Liver (tissue), 3 donors: ENCODE measurements around the gene NDUFS4.
"Not testable (repeated sequence)": the region's sequence is repeated elsewhere in the genome, so short reads cannot be mapped to it uniquely, and the experiment has no call there.

Source experiments
- EGR1 ChIP-seq, 2 donors: IDR thresholded peaks; 2 replicates each; pipeline ENCODE4 v1.6.1; 2016 to 2018; ENCODE audit warnings: antibody characterized with exemption in 2 of 2, low read depth in 2 of 2
- FOXA1 ChIP-seq: IDR thresholded peaks from 2 replicates; pipeline ENCODE4 v1.6.1; 2016; ENCODE audit warnings: antibody characterized with exemption
- GABPA ChIP-seq, 2 donors: IDR thresholded peaks in 1 of 2; conservative IDR thresholded peaks in 1 of 2; 2 replicates each; pipeline ENCODE4 v1.6.1; 2016; ENCODE audit warnings: antibody characterized with exemption in 2 of 2, mild to moderate bottlenecking in 1 of 2, moderate library complexity in 1 of 2
- NR2F2 ChIP-seq: IDR thresholded peaks from 2 replicates; pipeline ENCODE4 v1.6.1; 2016; ENCODE audit warnings: antibody characterized with exemption
- RAD21 ChIP-seq, 2 donors: IDR thresholded peaks; 2 replicates each; pipeline ENCODE4 v1.6.1; 2016; ENCODE audit warnings: antibody characterized with exemption in 2 of 2, mild to moderate bottlenecking in 2 of 2
- SP1 ChIP-seq: IDR thresholded peaks from 2 replicates; pipeline ENCODE4 v1.6.1; 2018; ENCODE audit warnings: antibody characterized with exemption, mild to moderate bottlenecking
- TAF1 ChIP-seq: conservative IDR thresholded peaks from 2 replicates; pipeline ENCODE4 v1.6.1; 2016; ENCODE audit warnings: antibody characterized with exemption, mild to moderate bottlenecking
- YY1 ChIP-seq: IDR thresholded peaks from 2 replicates; pipeline ENCODE4 v1.6.1; 2016; ENCODE audit warnings: antibody characterized with exemption, mild to moderate bottlenecking
- TF ChIP-seq, protein P1 (sequence below): fragments of 150-350 bp; IDR thresholded peaks from 2 replicates; pipeline ENCODE4 v1.5.1; 2017; ENCODE audit warnings: improper control_type of control experiment, low read depth, low read length; ENCODE audit not compliant: missing input control
- TF ChIP-seq, protein P2 (sequence below): IDR thresholded peaks from 2 replicates; pipeline ENCODE4 v1.6.1; 2016; ENCODE audit warnings: antibody characterized with exemption
- TF ChIP-seq, protein P3 (sequence below): IDR thresholded peaks from 2 replicates; pipeline ENCODE4 v1.6.1; 2016; ENCODE audit warnings: antibody characterized with exemption
- TF ChIP-seq, protein P4 (sequence below): IDR thresholded peaks from 2 replicates; pipeline ENCODE4 v1.6.1; 2016; ENCODE audit warnings: antibody characterized with exemption, mild to moderate bottlenecking
- TF ChIP-seq, protein P5 (sequence below): IDR thresholded peaks from 2 replicates; pipeline ENCODE4 v1.6.1; 2016; ENCODE audit warnings: antibody characterized with exemption
- donor health status: healthy.
- donor health status: healthy.

DNA sequence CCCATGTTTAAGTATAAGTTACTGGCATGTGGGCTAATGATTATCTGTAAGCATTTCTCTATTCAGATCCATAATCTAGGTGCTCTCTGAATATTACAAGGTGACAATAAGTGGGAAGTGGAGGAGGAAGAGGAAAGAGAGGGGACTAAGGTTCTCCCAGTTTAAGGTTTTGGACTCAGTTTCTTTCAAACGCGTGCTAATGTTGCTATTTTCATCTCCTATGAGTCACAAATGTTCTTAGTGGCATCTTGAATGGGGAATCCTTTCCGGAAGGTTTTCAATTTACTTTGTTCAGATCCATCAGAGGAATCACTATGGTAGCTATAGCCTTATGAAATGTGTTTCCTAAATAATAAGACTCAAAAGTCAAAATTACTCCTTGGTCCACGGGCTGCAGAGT, 48.5 kb downstream of the NDUFS4 start:
- TF ChIP-seq, protein P1, sequence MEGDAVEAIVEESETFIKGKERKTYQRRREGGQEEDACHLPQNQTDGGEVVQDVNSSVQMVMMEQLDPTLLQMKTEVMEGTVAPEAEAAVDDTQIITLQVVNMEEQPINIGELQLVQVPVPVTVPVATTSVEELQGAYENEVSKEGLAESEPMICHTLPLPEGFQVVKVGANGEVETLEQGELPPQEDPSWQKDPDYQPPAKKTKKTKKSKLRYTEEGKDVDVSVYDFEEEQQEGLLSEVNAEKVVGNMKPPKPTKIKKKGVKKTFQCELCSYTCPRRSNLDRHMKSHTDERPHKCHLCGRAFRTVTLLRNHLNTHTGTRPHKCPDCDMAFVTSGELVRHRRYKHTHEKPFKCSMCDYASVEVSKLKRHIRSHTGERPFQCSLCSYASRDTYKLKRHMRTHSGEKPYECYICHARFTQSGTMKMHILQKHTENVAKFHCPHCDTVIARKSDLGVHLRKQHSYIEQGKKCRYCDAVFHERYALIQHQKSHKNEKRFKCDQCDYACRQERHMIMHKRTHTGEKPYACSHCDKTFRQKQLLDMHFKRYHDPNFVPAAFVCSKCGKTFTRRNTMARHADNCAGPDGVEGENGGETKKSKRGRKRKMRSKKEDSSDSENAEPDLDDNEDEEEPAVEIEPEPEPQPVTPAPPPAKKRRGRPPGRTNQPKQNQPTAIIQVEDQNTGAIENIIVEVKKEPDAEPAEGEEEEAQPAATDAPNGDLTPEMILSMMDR, result not testable (repeated sequence)
- TF ChIP-seq SP1; FOXA1; YY1; TAF1; GABPA (IDR thresholded peaks at IDR 0.05 in 1 of 2, conservative IDR thresholded peaks at IDR 0.05 in 1 of 2); EGR1 (IDR thresholded peaks at IDR 0.05; ENCODE audit: low read depth in 2 of 2); RAD21 (IDR thresholded peaks at IDR 0.05); NR2F2: not testable (repeated sequence)
- TF ChIP-seq, protein P2, sequence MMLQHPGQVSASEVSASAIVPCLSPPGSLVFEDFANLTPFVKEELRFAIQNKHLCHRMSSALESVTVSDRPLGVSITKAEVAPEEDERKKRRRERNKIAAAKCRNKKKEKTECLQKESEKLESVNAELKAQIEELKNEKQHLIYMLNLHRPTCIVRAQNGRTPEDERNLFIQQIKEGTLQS, result not testable (repeated sequence)
- TF ChIP-seq, protein P3, sequence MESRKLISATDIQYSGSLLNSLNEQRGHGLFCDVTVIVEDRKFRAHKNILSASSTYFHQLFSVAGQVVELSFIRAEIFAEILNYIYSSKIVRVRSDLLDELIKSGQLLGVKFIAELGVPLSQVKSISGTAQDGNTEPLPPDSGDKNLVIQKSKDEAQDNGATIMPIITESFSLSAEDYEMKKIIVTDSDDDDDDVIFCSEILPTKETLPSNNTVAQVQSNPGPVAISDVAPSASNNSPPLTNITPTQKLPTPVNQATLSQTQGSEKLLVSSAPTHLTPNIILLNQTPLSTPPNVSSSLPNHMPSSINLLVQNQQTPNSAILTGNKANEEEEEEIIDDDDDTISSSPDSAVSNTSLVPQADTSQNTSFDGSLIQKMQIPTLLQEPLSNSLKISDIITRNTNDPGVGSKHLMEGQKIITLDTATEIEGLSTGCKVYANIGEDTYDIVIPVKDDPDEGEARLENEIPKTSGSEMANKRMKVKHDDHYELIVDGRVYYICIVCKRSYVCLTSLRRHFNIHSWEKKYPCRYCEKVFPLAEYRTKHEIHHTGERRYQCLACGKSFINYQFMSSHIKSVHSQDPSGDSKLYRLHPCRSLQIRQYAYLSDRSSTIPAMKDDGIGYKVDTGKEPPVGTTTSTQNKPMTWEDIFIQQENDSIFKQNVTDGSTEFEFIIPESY, result not testable (repeated sequence)
- TF ChIP-seq, protein P4, sequence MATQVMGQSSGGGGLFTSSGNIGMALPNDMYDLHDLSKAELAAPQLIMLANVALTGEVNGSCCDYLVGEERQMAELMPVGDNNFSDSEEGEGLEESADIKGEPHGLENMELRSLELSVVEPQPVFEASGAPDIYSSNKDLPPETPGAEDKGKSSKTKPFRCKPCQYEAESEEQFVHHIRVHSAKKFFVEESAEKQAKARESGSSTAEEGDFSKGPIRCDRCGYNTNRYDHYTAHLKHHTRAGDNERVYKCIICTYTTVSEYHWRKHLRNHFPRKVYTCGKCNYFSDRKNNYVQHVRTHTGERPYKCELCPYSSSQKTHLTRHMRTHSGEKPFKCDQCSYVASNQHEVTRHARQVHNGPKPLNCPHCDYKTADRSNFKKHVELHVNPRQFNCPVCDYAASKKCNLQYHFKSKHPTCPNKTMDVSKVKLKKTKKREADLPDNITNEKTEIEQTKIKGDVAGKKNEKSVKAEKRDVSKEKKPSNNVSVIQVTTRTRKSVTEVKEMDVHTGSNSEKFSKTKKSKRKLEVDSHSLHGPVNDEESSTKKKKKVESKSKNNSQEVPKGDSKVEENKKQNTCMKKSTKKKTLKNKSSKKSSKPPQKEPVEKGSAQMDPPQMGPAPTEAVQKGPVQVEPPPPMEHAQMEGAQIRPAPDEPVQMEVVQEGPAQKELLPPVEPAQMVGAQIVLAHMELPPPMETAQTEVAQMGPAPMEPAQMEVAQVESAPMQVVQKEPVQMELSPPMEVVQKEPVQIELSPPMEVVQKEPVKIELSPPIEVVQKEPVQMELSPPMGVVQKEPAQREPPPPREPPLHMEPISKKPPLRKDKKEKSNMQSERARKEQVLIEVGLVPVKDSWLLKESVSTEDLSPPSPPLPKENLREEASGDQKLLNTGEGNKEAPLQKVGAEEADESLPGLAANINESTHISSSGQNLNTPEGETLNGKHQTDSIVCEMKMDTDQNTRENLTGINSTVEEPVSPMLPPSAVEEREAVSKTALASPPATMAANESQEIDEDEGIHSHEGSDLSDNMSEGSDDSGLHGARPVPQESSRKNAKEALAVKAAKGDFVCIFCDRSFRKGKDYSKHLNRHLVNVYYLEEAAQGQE, result not testable (repeated sequence)
- TF ChIP-seq, protein P5, sequence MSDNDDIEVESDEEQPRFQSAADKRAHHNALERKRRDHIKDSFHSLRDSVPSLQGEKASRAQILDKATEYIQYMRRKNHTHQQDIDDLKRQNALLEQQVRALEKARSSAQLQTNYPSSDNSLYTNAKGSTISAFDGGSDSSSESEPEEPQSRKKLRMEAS, result not testable (repeated sequence)
